HS-5 (cell line): ENCODE results near the gene SYNE2.
"Not testable (repeated sequence)": the region's sequence is repeated elsewhere in the genome, so short reads cannot be mapped to it uniquely, and the experiment has no call there.

Experiments used
- DNase-seq: peaks from one replicate; pipeline ENCODE4 v3.0.0-alpha.2; 2012; ENCODE audit warnings: low read depth

The SYNE2 gene

DNA sequence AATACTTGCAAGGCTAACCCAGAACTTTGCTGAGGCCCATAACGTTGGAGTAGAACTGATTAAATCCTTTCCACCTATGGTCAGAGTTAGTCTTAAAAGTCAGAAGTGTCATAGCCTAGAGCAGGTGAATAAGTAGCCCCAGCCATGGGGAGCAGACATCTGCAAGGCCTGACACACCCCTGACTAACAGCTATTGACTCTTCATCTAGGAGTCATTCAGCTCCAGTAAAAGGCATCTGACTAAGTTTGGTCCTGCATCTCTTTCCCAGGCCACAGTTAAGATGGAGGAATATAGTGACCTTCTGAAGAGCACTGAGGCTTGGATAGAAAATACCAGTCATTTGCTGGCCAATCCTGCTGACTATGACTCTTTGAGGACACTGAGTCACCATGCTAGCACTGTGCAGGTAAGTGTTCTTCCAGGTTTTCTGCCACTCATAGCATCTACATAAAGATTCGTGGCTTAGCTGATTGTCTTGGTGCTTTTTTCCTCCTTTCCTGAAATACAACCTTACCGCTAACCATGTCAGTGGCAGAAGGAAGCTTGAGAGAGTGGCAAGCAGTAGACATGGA, 228.5 kb downstream of the SYNE2 start:
- no peak for DNase-seq

DNA sequence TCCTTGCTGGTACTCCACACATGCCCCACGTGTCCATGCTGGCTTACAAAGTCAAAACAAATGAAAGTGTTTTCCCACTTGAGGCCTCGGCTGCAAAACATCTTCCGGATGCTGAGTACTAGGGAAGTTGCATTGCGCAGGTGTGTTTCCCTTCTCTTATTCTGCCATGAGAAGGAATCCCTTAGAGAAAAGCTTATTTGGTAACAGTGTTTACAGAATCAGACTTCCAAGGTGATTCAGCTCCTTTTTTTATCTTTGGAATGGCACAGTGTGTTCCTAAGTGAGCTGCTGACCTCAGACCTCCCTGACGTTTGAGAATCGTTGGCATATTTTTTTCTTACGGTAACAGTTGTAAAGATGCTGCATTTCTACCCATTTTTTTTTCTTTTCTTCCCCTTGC, 230.0 kb downstream of the SYNE2 start:
- no peak for DNase-seq

DNA sequence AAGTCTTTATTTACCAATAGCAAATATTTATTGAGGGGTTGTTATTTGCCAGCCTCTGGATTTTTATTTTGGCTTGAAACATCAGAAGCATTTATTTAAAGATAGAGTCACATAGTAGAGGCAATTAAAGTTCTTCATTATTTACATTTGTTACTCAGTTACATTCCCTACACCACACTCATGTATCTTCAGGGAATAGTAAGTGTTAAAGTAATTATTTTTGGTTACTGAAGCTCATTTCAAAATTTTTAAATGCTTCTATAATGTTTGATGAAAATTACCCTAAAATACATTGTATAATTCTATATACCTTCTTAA, 235.8 kb downstream of the SYNE2 start:
- DNase-seq: no peak

DNA sequence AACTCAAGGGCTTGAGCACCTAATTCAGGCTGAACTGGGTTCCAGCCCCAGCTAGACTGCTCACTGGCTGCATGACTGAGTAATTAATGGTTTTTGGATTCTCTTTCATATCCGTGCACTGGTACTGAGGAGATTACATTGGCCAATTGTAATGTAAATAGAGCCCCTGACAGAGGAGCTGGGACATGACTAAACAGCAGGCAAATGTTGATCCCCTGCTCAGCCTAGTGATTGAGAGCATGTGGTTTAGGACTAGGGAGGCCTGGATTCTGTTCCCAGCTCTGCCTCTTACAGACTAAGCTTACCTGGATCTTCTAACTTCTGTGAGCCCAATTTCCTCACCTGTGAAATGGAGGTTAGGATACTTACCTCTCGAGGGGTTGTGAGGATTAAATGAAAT, 237.1 kb downstream of the SYNE2 start:
- no peak for DNase-seq

DNA sequence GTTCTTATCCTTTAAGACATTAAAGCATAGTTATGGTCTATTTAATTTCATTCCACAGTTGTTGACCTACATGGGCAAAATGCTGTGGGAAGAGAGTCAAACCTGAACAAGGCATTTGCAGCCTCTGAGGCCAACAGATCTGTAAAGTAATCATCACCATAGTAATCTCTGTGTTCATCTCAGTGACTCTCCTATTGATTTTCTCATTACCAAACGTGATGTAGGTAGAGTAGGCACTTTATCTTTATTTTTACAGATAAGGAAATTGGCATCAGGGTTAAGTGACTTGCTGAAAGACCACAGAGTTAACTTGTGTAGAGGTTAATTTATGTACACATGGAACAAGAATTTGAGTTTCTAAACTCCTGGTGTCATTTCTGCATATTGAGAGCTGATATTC, 238.4 kb downstream of the SYNE2 start:
- no peak for DNase-seq

DNA sequence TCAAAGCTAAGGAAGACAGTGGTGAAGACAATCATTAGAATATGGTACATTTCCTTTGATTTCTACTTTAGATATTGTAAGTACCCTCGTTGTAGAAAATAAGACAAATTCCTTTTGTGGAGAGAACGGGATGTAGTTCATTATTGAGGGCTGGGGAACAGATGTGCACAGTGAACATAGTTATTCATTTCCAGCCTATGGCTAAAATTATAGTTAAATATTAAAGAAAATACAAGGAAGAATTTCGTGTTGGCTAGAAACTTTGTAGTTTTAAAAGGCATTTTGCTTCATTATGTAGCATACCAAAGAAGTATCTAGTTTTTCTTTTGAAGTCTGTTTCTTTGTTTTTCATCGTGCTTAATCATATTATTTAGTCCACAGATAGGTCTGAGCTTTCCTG, 239.5 kb downstream of the SYNE2 start:
- no peak for DNase-seq

DNA sequence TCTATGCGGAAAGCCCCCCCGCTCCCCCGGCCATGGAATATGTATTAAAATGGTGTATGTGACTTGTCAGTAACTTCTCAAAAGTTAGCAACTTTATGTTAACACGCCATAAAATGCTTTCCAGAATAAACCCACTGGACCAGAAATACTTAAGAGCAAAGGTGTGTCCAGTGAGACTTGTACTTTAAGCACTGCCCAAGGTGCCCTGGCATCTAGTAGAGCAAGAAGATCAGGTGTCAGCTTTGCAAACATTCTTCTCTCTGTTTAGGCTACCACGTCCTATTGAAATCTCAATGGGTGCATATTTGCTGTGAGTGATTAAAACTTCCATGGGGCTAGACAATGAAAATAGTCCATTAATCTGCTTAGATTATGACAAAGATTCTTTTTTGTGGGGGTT, 240.1 kb downstream of the SYNE2 start:
- DNase-seq: no peak

DNA sequence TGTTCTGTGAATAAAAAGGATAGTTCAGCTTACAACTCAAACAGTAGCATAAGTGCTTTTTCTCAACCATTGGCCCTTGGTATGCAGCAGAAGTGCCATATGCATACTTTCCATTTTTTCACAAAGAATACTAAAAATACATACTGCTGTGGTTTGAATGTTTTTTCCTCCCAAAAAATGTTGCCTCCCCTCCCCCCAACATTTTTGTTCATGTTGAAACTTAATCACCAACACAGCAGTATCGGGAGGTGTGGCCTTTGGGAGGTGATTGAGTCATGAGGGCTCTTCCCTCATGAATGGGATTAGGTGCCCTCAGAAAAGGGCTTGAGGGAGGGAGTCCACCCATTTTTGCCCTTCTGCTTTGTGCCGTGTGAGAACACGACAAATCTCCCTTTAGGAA, 242.8 kb downstream of the SYNE2 start:
- DNase-seq: peak; percentile 14

DNA sequence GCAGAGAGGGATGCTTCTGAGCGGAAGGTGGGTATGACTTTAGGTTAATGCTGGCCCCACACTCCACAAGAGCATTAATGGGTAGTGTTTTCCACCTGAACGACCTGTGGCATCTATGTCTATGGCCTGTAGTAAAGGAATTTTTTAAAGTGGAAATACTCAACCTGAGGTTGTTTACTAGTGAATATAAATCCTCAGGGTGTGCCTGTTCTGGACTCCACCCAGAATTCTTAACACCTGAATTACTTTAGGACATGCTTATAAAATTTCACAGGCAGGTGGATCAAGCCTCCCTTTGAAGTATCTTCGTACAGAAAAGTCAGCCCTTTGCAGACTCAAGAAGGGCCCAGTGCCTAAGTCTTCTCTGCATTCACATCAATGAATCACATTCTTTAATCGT, 245.3 kb downstream of the SYNE2 start:
- DNase-seq: no peak

DNA sequence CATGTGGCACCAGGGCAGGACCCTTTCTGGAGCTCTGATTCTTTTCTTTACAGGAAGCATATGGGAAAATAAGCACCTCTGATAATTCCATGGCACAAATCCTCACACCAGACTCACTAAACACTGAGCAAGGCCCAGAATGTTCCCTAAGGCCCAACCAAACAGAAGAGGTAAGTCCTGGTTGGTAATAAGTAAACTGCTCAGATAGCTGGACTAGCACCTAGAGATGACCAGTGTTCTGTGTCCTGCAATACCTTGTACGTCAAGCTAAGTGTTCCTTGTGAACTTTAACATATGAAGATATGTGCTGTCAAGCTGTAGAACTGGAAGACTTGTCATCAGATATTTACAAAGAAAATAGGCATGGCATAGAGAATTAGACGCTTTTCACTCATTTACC, 254.6 kb downstream of the SYNE2 start:
- no peak for DNase-seq

DNA sequence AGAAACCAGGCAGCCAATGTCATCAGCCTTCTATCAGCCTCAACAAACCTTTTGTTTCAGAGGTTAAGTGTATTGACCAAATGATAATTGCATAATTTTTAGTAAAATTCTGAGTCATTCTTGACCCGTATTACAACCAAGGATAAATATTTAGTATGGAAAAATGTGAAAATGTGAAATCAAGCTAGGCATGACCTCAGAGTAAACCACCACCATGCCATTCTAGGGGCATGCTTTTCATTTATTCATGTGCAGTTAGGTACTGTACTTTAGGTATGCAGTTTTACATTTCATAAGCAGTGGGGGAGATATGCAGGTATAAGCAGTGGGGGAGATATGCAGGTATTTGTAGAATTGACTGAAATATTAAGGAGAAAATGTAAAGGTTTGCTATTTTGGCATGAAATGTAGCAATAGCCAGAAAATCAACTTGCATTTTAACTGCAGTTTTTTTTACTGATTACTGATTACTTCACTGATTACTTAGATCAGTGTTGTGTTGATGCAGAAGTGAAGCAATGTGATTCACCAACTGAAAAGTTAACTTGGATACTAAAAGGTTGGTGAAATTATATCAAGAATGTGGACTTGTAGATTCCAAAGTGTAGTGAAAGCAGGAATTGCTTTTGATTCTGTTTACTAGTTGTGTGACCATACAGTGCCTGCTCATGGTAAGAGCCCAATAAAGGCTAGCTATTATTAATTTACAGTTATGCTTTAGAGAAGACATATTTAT, 257.2 kb downstream of the SYNE2 start:
- peak; percentile 34 for DNase-seq

DNA sequence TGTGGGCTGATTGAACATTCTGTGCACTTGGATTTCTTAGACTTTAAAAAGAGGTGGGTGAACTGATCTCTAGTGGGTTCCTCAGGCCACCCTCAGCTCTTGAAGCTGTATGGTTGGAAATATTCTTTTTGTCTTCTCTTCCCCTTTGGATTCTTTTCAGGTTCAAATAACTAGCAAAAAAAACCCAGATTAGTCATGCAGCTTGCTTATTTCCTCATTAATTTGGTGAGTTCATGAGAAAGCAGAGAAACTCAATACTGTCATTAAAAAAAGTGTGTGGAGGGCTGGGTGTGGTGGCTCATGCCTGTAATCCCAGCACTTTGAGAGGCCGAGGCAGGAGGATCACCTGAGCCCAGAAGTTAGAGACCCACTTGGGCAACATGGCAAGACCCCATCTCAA, 258.0 kb downstream of the SYNE2 start:
- no peak for DNase-seq

DNA sequence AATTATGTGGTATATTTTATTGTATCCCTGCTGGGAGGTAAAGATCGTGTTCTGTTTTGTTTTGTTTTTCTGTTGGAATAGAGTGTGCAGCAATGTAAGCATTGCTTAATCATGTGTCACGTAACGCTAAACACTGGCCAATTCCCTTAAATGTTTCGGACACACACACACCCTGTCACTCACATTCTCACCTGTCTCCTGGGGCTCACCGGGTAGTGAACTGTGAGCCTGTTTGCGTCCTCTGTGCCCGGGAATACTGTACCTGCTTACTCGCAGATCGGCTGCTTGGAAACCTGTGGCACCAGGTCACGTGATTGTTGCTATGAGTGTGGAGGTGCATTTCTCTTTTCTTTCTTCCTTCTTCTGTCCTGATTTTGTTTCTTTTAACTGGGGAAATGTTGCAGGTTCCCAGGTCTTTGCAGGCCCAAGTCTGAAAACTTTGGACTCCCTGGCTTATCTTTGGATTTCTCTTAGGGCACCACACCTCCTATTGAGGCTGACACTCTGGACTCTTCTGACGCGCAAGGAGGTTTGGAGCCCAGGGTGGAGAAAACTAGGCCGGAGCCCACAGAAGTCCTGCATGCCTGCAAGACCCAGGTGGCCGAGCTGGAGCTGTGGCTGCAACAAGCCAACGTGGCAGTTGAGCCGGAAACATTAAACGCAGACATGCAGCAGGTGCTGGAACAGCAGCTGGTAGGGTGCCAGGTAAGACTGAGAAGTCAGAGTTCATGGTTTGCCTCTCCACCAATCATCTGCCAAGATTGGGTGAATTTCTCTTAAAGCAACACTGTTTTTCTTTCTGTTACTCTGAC, 260.3 kb downstream of the SYNE2 start:
- no peak for DNase-seq

DNA sequence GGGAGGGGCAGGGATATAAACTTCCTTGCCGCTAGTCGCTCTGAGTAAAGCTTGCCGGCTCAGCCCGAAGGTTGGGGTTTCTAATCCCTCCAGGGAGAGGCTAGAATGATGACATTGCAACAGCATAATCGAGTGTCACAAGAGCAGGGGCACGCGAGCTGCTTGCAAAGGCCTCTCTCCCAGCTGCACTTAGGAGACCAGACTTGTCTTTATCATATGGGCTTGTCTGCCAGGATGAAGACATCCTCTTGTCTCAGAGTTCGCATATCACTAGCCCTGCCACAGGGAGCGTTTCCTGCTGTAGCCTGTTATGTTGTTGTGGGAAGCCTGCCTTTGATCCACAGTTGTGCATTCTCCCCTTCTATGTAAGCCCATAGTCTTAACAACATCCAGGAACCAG, 261.4 kb downstream of the SYNE2 start:
- no peak for DNase-seq

DNA sequence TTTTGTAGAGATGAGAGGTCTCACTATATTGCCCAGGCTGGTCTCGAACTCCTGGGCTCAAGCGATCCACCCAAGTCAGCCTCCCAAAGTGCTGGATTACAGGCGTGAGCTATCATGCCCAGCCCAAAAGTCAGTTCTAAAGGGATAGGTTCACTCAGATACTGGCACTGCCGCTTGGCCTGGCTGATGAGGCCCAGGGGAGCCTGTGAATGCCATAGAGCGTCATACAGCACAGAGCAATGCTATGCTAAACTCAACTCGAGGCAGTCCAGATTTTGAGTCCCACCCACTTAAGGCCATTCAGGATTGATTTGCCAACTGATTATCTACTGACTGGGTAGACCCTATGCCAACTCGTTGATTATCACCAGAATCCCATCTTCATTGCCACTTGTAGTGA, 262.0 kb downstream of the SYNE2 start:
- DNase-seq: no peak

DNA sequence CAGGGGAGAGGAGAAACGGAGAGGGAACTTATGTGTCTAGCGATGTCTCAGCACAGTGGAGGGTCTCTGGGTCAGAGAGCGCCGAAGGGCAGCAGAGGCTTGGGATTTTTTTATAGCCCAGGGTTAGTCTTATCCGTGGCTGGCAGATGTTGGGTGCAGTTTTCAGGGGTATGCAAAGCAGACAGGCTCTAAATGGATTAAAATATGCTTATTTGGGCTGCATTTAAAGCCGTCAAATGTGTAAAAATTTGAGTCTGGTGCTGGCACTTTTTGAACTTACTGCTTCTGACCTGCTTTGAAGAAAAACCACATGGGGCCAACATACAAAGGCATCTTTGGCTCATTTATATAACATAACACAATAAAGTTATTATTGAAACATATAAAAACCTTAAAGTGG, 262.6 kb downstream of the SYNE2 start:
- DNase-seq: no peak

DNA sequence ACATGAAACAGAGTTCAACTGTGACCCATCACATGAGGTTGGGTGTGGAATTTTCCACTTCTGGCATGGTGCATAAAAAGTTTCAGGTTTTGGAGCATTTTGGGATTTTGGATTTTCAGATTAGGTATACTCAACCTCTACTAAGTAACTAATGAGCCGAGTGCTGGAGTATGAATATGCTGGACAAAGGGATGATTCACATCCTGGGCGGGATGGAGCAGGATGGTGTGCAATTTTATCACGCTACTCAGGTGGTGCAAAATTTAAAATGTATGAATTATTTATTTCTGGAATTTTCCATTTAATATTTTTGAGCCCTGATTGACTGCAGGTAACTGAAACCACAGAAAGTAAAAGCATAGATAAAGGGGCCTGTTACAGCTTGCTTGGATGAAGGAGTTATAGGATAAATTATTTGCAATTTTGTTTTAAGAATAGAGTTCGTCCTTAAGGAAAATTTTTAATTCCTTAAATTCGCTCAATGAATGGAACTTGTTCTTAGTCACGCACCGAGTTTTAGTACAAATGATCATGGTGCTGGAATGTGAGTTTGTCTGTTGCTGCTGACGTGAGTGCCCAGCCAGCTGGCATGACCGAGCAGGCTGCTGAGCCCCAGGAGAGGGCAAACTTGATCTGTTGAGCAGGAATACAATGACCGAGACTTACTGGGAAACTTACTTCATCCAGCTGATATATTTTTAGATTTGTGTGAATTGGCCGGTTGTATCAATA, 265.0 kb downstream of the SYNE2 start:
- peak; percentile 72 for DNase-seq

DNA sequence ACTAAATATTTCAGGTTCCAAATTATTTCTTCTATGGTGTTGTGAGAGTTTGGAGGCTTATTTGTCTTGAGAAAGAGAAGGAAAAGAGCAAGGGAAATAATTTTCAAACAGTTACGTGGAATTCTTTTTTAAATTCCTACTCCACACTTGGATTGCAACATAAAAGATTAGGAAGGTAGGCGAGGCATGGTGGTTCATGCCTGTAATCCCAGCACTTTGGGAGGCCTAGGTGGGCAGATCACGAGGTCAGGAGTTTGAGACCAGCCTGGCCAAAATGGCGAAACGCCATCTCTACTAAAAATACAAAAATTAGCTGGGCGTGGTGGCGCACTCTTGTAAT, 265.6 kb downstream of the SYNE2 start:
- DNase-seq: not testable (repeated sequence)

DNA sequence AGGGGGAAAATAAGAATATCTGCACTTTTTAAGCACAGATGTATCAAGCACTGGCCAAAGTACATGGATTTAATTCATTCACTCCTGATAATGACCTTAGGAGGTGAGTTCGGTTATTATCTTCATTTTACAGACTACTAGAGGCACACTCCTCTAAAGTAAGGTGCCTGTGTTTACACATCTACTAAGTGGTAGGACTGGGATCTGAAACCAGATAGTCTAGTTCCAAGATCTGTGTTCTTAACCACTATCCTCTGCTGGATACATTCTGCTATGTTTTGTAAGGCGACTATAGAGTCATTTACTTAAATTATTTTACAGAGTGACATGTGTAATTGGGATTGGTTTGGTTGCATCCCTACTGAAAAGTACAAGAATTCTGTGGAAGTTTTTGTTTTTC, 266.1 kb downstream of the SYNE2 start:
- no peak for DNase-seq

DNA sequence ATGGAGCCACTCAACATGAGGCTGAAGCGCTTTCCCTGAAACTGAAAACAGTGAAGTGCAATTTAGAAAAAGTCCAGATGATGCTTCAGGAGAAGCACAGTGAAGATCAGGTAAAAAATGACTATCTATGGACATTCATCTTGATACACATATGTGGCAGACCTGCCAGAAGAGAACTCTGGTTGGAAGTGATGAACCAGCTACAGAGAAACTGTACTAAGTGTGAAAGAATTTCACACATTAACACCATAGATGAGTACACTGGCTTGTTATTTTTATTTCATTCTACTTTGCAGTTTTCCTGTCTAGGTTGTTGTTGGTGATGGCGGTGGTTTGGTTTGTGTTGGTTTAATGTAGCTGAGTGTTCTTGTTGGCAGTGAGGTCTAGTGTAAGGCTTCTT, 266.7 kb downstream of the SYNE2 start:
- no peak for DNase-seq

DNA sequence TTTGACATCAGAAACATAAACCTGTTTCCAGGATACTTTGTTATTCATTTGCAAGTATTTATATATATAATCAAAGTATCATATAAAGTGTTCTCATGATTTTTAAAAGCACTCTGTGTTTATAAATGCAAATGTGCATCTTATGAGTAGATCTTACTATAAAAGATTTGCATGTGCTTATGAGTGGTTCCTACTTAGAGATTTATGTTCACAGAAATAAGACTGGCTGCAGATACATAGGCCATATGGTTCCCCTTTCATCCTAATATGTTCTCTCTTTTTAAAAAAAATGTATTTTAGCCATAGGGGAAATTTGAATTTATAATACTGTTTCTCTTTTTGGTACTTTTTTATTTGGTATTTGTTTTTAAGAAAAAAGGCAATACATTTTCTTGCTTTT, 267.2 kb downstream of the SYNE2 start:
- no peak for DNase-seq

DNA sequence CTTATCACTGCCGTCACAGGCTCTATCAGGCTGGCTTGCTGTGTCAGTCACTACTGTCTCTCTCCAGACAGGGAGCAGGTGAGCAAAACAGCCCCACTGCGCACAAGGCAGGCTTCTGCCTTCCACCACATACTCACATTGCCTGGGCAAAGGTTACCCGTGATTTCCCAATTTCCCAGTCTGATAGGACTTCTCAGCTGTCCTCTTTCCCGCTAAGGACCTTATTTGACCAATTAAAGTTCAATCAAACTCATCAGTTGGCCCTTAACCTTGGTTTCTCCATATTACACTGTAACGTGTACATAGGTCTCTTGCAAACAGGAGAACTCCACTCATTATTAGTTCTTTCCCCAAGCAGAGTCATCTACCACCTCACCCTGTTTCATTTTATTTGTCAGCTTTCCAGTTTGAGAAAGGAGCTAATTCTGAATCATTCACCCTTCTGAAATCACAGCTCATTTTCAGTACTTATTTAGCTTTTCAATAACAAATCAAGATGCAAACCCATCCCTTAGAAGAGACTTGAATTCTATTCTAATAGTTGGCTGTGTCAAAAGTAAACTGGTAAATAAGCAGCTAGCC, 270.5 kb downstream of the SYNE2 start:
- no peak for DNase-seq

DNA sequence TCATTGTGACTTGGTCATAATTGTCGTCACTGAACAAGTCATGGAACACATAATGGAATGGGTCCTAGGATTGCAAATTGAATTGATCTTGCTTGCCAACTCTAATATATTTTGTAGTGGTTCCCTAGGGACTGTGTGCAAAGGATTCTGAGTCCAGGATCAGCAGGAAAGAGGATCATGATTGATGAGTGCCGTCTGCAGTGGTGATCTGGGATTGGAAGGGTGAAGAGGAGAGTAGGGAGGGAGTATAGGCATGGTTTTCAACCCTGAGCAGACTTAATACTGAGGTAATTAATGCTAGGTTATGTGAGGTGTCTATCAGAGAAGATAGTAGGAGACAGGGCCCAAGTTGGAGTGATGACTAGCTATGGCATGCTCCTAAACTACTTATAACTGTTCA, 272.5 kb downstream of the SYNE2 start:
- DNase-seq: no peak
